ENCODE results near the gene ISLR2.
"Not testable (repeated sequence)": the region's sequence is repeated elsewhere in the genome, so short reads cannot be mapped to it uniquely, and the experiment has no call there.

The ISLR2 gene

GRCh38 chr15:74130155-74130848 is at the start of gene ISLR2:
Gene ISLR2 (plus strand): TSS chr15:74130586. CDS start chr15:74132755, 2,169 bp downstream.
- TF ChIP-seq CTCF (conservative IDR thresholded peaks at IDR 0.05; ENCODE audit: low read depth, low read length) = no peak
- DNase-seq (ENCODE audit: low read depth) = no peak
- H3K4me3 ChIP-seq (ENCODE audit: low read depth, low read length) = peak within 1 kb of the TSS; percentile 32

- DNase-seq (ENCODE audit: low read depth); H3K4me3 ChIP-seq (ENCODE audit: low read depth, low read length): not testable (repeated sequence)
These were observed 47.9 kb upstream of the ISLR2 start, which contains the start of gene GOLGA6A for GRCh38 chr15:74082450-74082849. Gene GOLGA6A (minus strand): TSS chr15:74082550. CDS start chr15:74082509, 41 bp downstream.

- not testable (repeated sequence) for DNase-seq (ENCODE audit: low read depth)
These were observed 35.8 kb upstream of the ISLR2 start for GRCh38 chr15:74094567-74094966.

GRCh38 chr15:74095610-74096009 is 34.8 kb upstream of the ISLR2 start:
- not testable (repeated sequence) for DNase-seq (ENCODE audit: low read depth); H3K4me3 ChIP-seq (ENCODE audit: low read depth, low read length)

More at GRCh38 chr15:74094567-74094966, 35.8 kb upstream of the ISLR2 start:
- H3K4me3 ChIP-seq (ENCODE audit: low read depth, low read length) = not testable (repeated sequence)

GRCh38 chr15:74096753-74097474 is 33.5 kb upstream of the ISLR2 start:
- H3K4me3 ChIP-seq (ENCODE audit: low read depth, low read length); DNase-seq (ENCODE audit: low read depth): not testable (repeated sequence)

- peak; percentile 93 for DNase-seq (ENCODE audit: low read depth)
- peak overlapping the region; percentile 49 for H3K4me3 ChIP-seq (ENCODE audit: low read depth, low read length)
These were observed 30.2 kb upstream of the ISLR2 start for GRCh38 chr15:74099963-74100733.

- DNase-seq (ENCODE audit: low read depth) = no peak
- TF ChIP-seq CTCF (conservative IDR thresholded peaks at IDR 0.05; ENCODE audit: low read depth, low read length) = no peak
- no peak overlapping the region for H3K4me3 ChIP-seq (ENCODE audit: low read depth, low read length)
These were observed 22.3 kb upstream of the ISLR2 start for GRCh38 chr15:74108111-74108510.

- H3K4me3 ChIP-seq (ENCODE audit: low read depth, low read length); DNase-seq (ENCODE audit: low read depth): not testable (repeated sequence)
- peak; percentile 12 for TF ChIP-seq CTCF (conservative IDR thresholded peaks at IDR 0.05; ENCODE audit: low read depth, low read length)
These were observed 21.8 kb upstream of the ISLR2 start for GRCh38 chr15:74108611-74109010.

GRCh38 chr15:74109713-74110112 is 20.7 kb upstream of the ISLR2 start:
- DNase-seq (ENCODE audit: low read depth) = no peak
- TF ChIP-seq CTCF (conservative IDR thresholded peaks at IDR 0.05; ENCODE audit: low read depth, low read length) = no peak
- H3K4me3 ChIP-seq (ENCODE audit: low read depth, low read length) = no peak overlapping the region
